ENCODE data around the gene MEPCE.

MEPCE gene

DNA sequence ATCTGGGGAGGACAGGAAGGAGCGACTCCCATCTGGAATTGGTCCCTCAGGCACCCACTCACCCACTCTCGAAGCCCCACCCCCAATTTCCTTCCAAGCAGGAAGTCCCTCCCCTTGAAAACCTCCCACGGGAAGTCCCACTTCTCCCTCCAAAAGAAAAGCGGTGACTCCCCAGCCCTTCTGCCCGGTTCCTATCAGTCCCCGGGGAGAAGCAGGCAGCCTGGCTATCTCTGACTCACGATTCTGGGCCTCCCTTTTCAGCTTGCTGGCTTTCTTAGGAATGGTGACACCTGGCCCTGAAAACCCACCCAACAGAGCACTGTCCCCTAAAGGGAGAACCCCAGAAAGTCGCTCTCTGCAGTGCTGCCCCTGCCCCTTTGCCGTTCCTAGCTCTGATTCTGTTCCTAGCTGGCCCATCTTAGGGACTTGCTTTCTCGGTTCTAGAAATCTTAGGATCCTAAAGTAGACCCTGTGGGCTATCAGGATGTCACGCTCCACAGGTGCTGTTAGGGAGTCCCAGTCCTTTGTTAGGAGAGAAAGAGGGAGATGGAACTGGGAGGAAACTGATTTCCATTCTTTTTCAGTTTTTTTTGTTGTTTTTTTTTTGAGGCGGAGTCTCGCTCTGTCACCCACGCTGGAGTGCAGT lies 43.3 kb downstream of the MEPCE start:
- no peak for TF ChIP-seq EZH2phosphoT487 (IDR thresholded peaks at IDR 0.05; ENCODE audit: borderline replicate concordance, low read length)
- no peak for TF ChIP-seq CTCF (IDR thresholded peaks at IDR 0.05; ENCODE audit: low read depth, low read length, poor library complexity, severe bottlenecking)
- H3K9me2 ChIP-seq (replicated peaks; ENCODE audit: control insufficient read depth, low read length): no peaks in the 10 kb centered on the region
- H3K4me3 ChIP-seq (ENCODE audit: low read length): peak overlapping the region; percentile 2; the same call in 1 of the 2 replicates
- H3K27me3 ChIP-seq (ENCODE audit: control insufficient read depth, low read length): no peaks in the 10 kb centered on the region
- peak overlapping the region; percentile 35 for H3K27ac ChIP-seq (ENCODE audit: low read depth, low read length)
- H3K79me2 ChIP-seq (ENCODE audit: control insufficient read depth, low read length): peaks cover 41% of the 10 kb centered on the region
- peaks cover 8% of the 10 kb centered on the region for H3F3A ChIP-seq (ENCODE audit: control insufficient read depth, insufficient read depth)
- peaks cover 29% of the 10 kb centered on the region for H4K20me1 ChIP-seq (ENCODE audit: control insufficient read depth, insufficient read depth, low read depth, low read length)
- peaks cover 53% of the 10 kb centered on the region for H3K4me1 ChIP-seq (ENCODE audit: control insufficient read depth, low read length)
- H3K9me3 ChIP-seq (ENCODE audit: control insufficient read depth, insufficient read depth, low read length): no peaks in the 10 kb centered on the region
- peak overlapping the region; percentile 36 for H3K4me2 ChIP-seq (ENCODE audit: low read length)
- peaks cover 82% of the 10 kb centered on the region for H3K36me3 ChIP-seq (ENCODE audit: control insufficient read depth, low read length)

DNA sequence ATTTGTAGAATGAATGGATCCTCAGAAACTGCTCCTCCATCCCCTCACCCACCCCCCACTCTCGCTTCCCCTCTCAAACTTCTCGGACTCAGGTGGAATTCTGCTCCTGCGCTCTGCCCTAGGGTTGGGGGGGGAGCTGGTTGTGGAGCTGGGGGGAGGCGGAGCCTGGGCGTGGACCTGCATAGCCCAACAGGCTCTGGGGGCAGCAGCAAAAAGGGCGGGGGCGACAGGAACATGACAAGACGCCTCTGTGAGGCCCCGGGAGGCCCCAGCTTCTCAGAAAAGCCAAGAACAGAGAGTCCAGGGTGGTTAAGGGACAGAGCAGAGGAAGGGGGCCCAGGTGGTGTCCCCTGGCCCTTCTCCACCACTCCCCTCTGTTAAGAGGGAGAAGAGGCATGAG lies 45.9 kb downstream of the MEPCE start:
- Histone ChIP-seq H3K27ac (ENCODE audit: low read depth, low read length) (peak overlapping the region; percentile 17; the same call in 1 of the 2 replicates), H3K4me3 (ENCODE audit: low read length) (peak overlapping the region; percentile 96), H3K79me2 (ENCODE audit: control insufficient read depth, low read length) (peaks cover 54% of the 10 kb centered on the region), H3K9me2 (replicated peaks; ENCODE audit: control insufficient read depth, low read length) (no peaks in the 10 kb centered on the region), H3K4me1 (ENCODE audit: control insufficient read depth, low read length) (peaks cover 58% of the 10 kb centered on the region), H3F3A (ENCODE audit: control insufficient read depth, insufficient read depth) (peaks cover 3% of the 10 kb centered on the region; the same call in 1 of the 2 replicates), H3K4me2 (ENCODE audit: low read length) (peak overlapping the region; percentile 95), H4K20me1 (ENCODE audit: control insufficient read depth, insufficient read depth, low read depth, low read length) (peaks cover 29% of the 10 kb centered on the region), H3K27me3 (ENCODE audit: control insufficient read depth, low read length) (no peaks in the 10 kb centered on the region), H3K36me3 (ENCODE audit: control insufficient read depth, low read length) (peaks cover 71% of the 10 kb centered on the region), H3K9me3 (ENCODE audit: control insufficient read depth, insufficient read depth, low read length) (no peaks in the 10 kb centered on the region)
- TF ChIP-seq EZH2phosphoT487 (IDR thresholded peaks at IDR 0.05; ENCODE audit: borderline replicate concordance, low read length) (no peak), CTCF (IDR thresholded peaks at IDR 0.05; ENCODE audit: low read depth, low read length, poor library complexity, severe bottlenecking) (no peak)

GRCh38 chr7:100476101-100476780 lies 46.6 kb downstream of the MEPCE start:
- peaks cover 54% of the 10 kb centered on the region for H3K79me2 ChIP-seq (ENCODE audit: control insufficient read depth, low read length)
- peak overlapping the region; percentile 96 for H3K4me3 ChIP-seq (ENCODE audit: low read length)
- no peaks in the 10 kb centered on the region for H3K27me3 ChIP-seq (ENCODE audit: control insufficient read depth, low read length)
- H3K9me3 ChIP-seq (ENCODE audit: control insufficient read depth, insufficient read depth, low read length): no peaks in the 10 kb centered on the region
- H3F3A ChIP-seq (ENCODE audit: control insufficient read depth, insufficient read depth): peaks cover 3% of the 10 kb centered on the region; the same call in 1 of the 2 replicates
- H3K4me1 ChIP-seq (ENCODE audit: control insufficient read depth, low read length): peaks cover 58% of the 10 kb centered on the region
- H3K4me2 ChIP-seq (ENCODE audit: low read length): peak overlapping the region; percentile 95
- peaks cover 29% of the 10 kb centered on the region for H4K20me1 ChIP-seq (ENCODE audit: control insufficient read depth, insufficient read depth, low read depth, low read length)
- TF ChIP-seq EZH2phosphoT487 (IDR thresholded peaks at IDR 0.05; ENCODE audit: borderline replicate concordance, low read length) (no peak), CTCF (IDR thresholded peaks at IDR 0.05; ENCODE audit: low read depth, low read length, poor library complexity, severe bottlenecking) (no peak)
- no peaks in the 10 kb centered on the region for H3K9me2 ChIP-seq (replicated peaks; ENCODE audit: control insufficient read depth, low read length)
- peaks cover 68% of the 10 kb centered on the region for H3K36me3 ChIP-seq (ENCODE audit: control insufficient read depth, low read length)
- H3K27ac ChIP-seq (ENCODE audit: low read depth, low read length): peak overlapping the region; percentile 83; the same call in 1 of the 2 replicates

Data from DOHH2 (cell line).